Inferior parietal cortex (tissue), 1 donor: ENCODE data around the gene LRIG1.

Experiments
- DNase-seq: peaks from one replicate; pipeline ENCODE4 v3.0.0-alpha.2; 2016; ENCODE audit errors: extremely low spot score

The LRIG1 gene

GRCh38 chr3:66354001-66354400, 146.8 kb downstream of the LRIG1 start:
- no peak for DNase-seq

GRCh38 chr3:66353530-66353929, 147.3 kb downstream of the LRIG1 start:
- no peak for DNase-seq

GRCh38 chr3:66353039-66353438, 147.8 kb downstream of the LRIG1 start:
- DNase-seq, result no peak

GRCh38 chr3:66350601-66351000, 150.2 kb downstream of the LRIG1 start:
- DNase-seq, result no peak

GRCh38 chr3:66348704-66349103, 152.1 kb downstream of the LRIG1 start:
- DNase-seq, result peak; percentile 76

- no peak for DNase-seq
Measured at GRCh38 chr3:66344848-66345578, 155.8 kb downstream of the LRIG1 start.

- DNase-seq, result no peak
Measured at GRCh38 chr3:66344391-66344811, 156.4 kb downstream of the LRIG1 start.

GRCh38 chr3:66342717-66343356, 158.0 kb downstream of the LRIG1 start:
- DNase-seq, result no peak

- DNase-seq, result no peak
Measured at GRCh38 chr3:66338927-66339326, 161.9 kb downstream of the LRIG1 start.

GRCh38 chr3:66336333-66336766, 164.5 kb downstream of the LRIG1 start:
- no peak for DNase-seq

GRCh38 chr3:66335671-66336070, 165.2 kb downstream of the LRIG1 start:
- no peak for DNase-seq
